Measurements from ENCODE around the gene ANLN. TPM values are rescaled to one million over a fixed set of nuclear protein-coding genes. Genes with fewer than 3 reads are reported as not detected.
A peak's percentile ranks its signal among the peaks of the same experiment; 100 is the strongest.

Gene ANLN
- total RNA-seq, 6 donors from 2014 or later, result 2.5 to 5.8 (median 5.1) TPM

- H3K27ac ChIP-seq, result no peak overlapping the region
Measured at GRCh38 chr7:36438211-36438610, 48.5 kb downstream of the ANLN start.

GRCh38 chr7:36439624-36440023, 50.0 kb downstream of the ANLN start:
- Histone ChIP-seq H3K27me3 (no peaks in the 10 kb centered on the region), H3K27ac (no peak overlapping the region), H3K4me1 (peaks cover 0 to 4% (median 0%) of the 10 kb centered on the region in 4 donors), H3K4me3 (no peak overlapping the region), H3K9me3 (no peaks in the 10 kb centered on the region), H3K36me3 (no peaks in the 10 kb centered on the region)
- DNase-seq, result no peak
- no peak for ATAC-seq (ENCODE audit: low FRiP score in 2 of 2)
- WGBS, 2 donors, result 54 to 62% methylated on average over 2 of the region's 2 CpGs
- TF ChIP-seq POLR2AphosphoS5 (IDR thresholded peaks at IDR 0.05), result no peak
- no peak for TF ChIP-seq POLR2A (IDR thresholded peaks at IDR 0.05)
- no peak for TF ChIP-seq EP300 (IDR thresholded peaks at IDR 0.05)
- no peak for TF ChIP-seq CTCF (IDR thresholded peaks at IDR 0.05)

More at GRCh38 chr7:36438211-36438610, 48.5 kb downstream of the ANLN start:
- WGBS, 2 donors, result 97% methylated on average over 4 of the region's 4 CpGs
- H3K27me3 ChIP-seq, result no peaks in the 10 kb centered on the region
- DNase-seq (no peak), ATAC-seq (ENCODE audit: low FRiP score in 2 of 2) (no peak)
- no peak overlapping the region for H3K4me3 ChIP-seq
- TF ChIP-seq POLR2A (IDR thresholded peaks at IDR 0.05) (no peak), POLR2AphosphoS5 (IDR thresholded peaks at IDR 0.05) (no peak)
- peaks cover 0 to 4% (median 0%) of the 10 kb centered on the region in 4 donors for H3K4me1 ChIP-seq
- H3K36me3 ChIP-seq, result no peaks in the 10 kb centered on the region
- no peaks in the 10 kb centered on the region for H3K9me3 ChIP-seq

- peak in 1 of 2 donors; percentile 46 for ATAC-seq (ENCODE audit: low FRiP score in 2 of 2)
- TF ChIP-seq EP300 (IDR thresholded peaks at IDR 0.05) (no peak), CTCF (IDR thresholded peaks at IDR 0.05) (peak in 3 of 6 experiments; percentile 31 to 38 (median 35)), POLR2A (IDR thresholded peaks at IDR 0.05) (no peak), POLR2AphosphoS5 (IDR thresholded peaks at IDR 0.05) (no peak)
- Histone ChIP-seq H3K9me3 (no peaks in the 10 kb centered on the region), H3K4me3 (no peak overlapping the region), H3K4me1 (peaks cover 0 to 4% (median 0%) of the 10 kb centered on the region in 4 donors), H3K36me3 (no peaks in the 10 kb centered on the region), H3K27ac (no peak overlapping the region), H3K27me3 (no peaks in the 10 kb centered on the region)
- 44 to 60% methylated on average over 3 of the region's 3 CpGs for WGBS, 2 donors
- DNase-seq, result no peak
Measured at GRCh38 chr7:36440880-36441279, 51.2 kb downstream of the ANLN start.

- H3K4me1 ChIP-seq, result peaks cover 0 to 4% (median 0%) of the 10 kb centered on the region in 4 donors
- no peaks in the 10 kb centered on the region for H3K36me3 ChIP-seq
- no peaks in the 10 kb centered on the region for H3K27me3 ChIP-seq
- 53 to 66% methylated on average over 7 of the region's 7 CpGs for WGBS, 2 donors
- H3K4me3 ChIP-seq, result no peak overlapping the region
- DNase-seq (no peak), ATAC-seq (ENCODE audit: low FRiP score in 2 of 2) (no peak)
- TF ChIP-seq POLR2AphosphoS5 (IDR thresholded peaks at IDR 0.05), result no peak
- TF ChIP-seq POLR2A (IDR thresholded peaks at IDR 0.05), result no peak
- TF ChIP-seq EP300 (IDR thresholded peaks at IDR 0.05), result no peak
- TF ChIP-seq CTCF (IDR thresholded peaks at IDR 0.05), result no peak
- H3K9me3 ChIP-seq, result no peaks in the 10 kb centered on the region
- H3K27ac ChIP-seq, result no peak overlapping the region
Measured at GRCh38 chr7:36441344-36442022, 51.8 kb downstream of the ANLN start.

GRCh38 chr7:36448781-36449379, 59.2 kb downstream of the ANLN start:
- Histone ChIP-seq H3K9me3 (no peaks in the 10 kb centered on the region), H3K27me3 (no peaks in the 10 kb centered on the region), H3K36me3 (no peaks in the 10 kb centered on the region), H3K4me1 (no peaks in the 10 kb centered on the region), H3K27ac (no peak overlapping the region), H3K4me3 (no peak overlapping the region)
- ATAC-seq (ENCODE audit: low FRiP score in 2 of 2) (no peak), DNase-seq (no peak)
- 77 to 89% methylated on average over 4 of the region's 4 CpGs for WGBS, 2 donors
- TF ChIP-seq POLR2A (IDR thresholded peaks at IDR 0.05) (no peak), CTCF (IDR thresholded peaks at IDR 0.05) (no peak), EP300 (IDR thresholded peaks at IDR 0.05) (no peak), POLR2AphosphoS5 (IDR thresholded peaks at IDR 0.05) (no peak)
